ENCODE data around the gene MRPL3.
"Not testable (repeated sequence)": the region's sequence is repeated elsewhere in the genome, so short reads cannot be mapped to it uniquely, and the experiment has no call there.

Gene MRPL3

GRCh38 chr3:131501949-131502348 is 822 bp downstream of the MRPL3 start:
- DNase-seq (ENCODE audit: low read depth in 3 of 3, low spot score in 1 of 3) = no peak

- DNase-seq (ENCODE audit: low read depth in 3 of 3, low spot score in 1 of 3) = no peak
These were observed 8.1 kb downstream of the MRPL3 start for GRCh38 chr3:131494706-131495105.

DNA sequence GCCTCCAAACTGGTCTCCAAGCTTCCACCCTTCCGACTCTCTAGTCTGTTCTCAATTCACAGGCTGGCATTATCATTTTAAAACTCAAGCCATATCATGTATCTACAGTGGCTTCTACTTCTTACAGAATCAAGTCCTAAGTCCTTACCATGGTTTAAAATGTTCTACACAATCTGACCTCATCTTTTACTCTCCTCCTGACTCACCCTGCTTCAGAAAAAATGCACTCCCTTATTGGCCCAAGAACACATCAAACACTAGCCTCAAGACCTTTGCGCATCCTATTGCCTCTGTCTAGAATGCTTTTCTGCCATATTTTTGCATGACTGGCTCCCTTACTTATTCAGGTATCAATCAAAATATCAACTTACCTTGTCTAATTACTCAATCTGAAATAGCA is 11.0 kb downstream of the MRPL3 start:
- no peak for DNase-seq (ENCODE audit: low read depth in 3 of 3, low spot score in 1 of 3)

DNA sequence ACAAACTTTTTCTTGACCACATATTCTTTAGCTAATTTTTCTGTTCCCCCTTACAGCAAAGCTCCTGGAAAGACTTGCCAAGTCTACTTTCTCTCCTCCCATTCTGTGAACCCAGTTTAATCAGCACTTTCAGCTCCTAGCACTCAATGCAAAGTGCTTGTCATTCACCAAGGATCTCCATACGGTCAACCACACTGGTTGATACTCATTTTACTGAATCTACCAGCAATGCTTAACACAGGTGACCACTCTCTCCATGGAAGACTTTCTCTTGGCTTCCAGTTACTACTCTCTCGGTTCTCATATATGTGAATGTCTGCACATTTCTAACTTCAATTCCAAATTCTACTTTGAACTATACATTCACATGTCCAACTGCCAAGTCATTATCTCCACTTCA is 11.7 kb downstream of the MRPL3 start:
- no peak for DNase-seq (ENCODE audit: low read depth in 3 of 3, low spot score in 1 of 3)

GRCh38 chr3:131486545-131486944 is 16.2 kb downstream of the MRPL3 start:
- not testable (repeated sequence) for DNase-seq (ENCODE audit: low read depth in 3 of 3, low spot score in 1 of 3)

GRCh38 chr3:131485119-131485518 is 17.7 kb downstream of the MRPL3 start:
- DNase-seq (ENCODE audit: low read depth in 3 of 3, low spot score in 1 of 3) = no peak

GRCh38 chr3:131484496-131485111 is 18.2 kb downstream of the MRPL3 start:
- DNase-seq (ENCODE audit: low read depth in 3 of 3, low spot score in 1 of 3) = no peak

DNA sequence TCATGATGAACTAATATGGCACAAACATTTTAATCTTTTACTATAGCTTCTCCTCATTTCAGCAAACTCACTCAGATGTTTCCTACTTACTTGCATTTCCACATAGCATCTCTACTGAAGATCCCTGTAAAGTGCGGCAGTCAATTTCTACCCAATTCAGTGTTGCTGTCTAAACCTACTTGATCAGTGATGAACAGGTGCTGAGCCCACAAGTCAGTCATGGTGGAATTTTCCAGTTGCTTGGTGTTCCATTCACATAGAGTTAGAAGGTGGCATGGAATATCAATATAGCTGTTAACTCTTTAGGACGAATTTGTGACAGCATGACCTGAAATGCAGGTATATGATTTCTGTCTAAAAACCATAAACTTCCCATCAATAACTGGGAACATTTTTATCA is 22.7 kb downstream of the MRPL3 start:
- no peak for DNase-seq (ENCODE audit: low read depth in 3 of 3, low spot score in 1 of 3)

GRCh38 chr3:131477813-131478212 is 25.0 kb downstream of the MRPL3 start:
- DNase-seq (ENCODE audit: low read depth in 3 of 3, low spot score in 1 of 3) = no peak

GRCh38 chr3:131474115-131474514 is 28.7 kb downstream of the MRPL3 start:
- DNase-seq (ENCODE audit: low read depth in 3 of 3, low spot score in 1 of 3) = no peak

GRCh38 chr3:131470377-131470776 is 32.4 kb downstream of the MRPL3 start:
- no peak for DNase-seq (ENCODE audit: low read depth in 3 of 3, low spot score in 1 of 3)

DNA sequence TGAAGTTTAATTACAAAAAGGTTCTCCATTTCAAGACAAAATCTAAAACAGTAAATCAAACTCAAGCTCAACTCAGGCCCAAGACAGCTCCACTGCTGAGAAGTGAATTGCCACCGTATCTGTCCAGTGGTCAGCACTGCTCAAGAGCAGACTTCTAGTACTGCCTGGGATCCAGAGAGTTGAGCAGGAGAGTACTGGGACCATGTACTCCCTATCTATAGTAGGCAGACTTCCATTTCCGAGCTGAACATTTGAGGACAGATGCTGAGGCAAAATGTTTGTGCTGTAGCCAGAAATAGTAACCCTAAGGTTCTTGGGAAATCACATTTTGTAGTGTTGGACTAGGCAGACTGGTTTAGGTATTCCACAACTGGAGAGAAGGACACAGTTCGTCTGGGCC is 44.1 kb downstream of the MRPL3 start:
- no peak for DNase-seq (ENCODE audit: low read depth in 3 of 3, low spot score in 1 of 3)

GRCh38 chr3:131457220-131457619 is 45.6 kb downstream of the MRPL3 start:
- DNase-seq (ENCODE audit: low read depth in 3 of 3, low spot score in 1 of 3) = no peak

DNA sequence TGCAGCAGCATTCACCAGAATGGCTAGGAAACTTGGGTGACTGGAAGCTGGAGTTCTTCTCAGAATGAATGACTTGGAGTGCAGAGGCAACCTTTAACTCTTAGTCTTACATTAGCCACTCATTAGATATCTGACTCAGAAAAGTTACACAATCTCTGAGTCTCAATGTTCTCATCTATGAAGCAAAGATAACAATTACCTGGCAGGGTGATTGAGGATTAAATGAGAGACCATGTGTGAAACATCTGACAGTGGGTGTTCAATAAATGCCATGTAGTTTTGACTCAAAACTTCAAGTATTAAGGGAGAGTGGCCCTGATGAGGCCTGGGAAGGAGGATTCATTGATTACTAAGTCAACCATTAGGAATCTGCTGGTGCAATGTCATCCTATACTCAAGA is 48.3 kb downstream of the MRPL3 start:
- no peak for DNase-seq (ENCODE audit: low read depth in 3 of 3, low spot score in 1 of 3)

GRCh38 chr3:131453533-131453932 is 49.2 kb downstream of the MRPL3 start:
- DNase-seq (ENCODE audit: low read depth in 3 of 3, low spot score in 1 of 3) = no peak

GRCh38 chr3:131447349-131447748 is 55.4 kb downstream of the MRPL3 start:
- DNase-seq (ENCODE audit: low read depth in 3 of 3, low spot score in 1 of 3) = no peak

GRCh38 chr3:131444180-131444579 is 58.6 kb downstream of the MRPL3 start:
- no peak for DNase-seq (ENCODE audit: low read depth in 3 of 3, low spot score in 1 of 3)

- no peak for DNase-seq (ENCODE audit: low read depth in 3 of 3, low spot score in 1 of 3)
These were observed 63.7 kb downstream of the MRPL3 start for GRCh38 chr3:131439084-131439483.

GRCh38 chr3:131435000-131435399 is 67.8 kb downstream of the MRPL3 start:
- no peak for DNase-seq (ENCODE audit: low read depth in 3 of 3, low spot score in 1 of 3)

DNA sequence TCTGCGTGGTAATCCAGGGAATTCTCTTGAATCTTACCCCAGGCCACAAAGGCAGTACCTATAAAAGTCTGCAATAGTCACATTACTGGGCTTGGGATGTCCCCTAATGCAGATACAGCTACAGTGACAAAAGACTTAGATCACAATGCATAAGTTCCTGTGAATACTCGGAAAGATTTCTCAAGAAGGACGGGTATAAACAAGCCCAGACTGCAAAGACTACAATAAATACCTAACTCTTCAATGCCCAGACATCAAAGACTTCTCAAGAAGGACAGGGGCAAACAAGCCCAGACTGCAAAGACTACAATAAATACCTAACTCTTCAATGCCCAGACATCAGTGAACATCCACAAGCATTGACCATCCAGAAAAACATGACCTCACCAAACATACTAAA is 70.3 kb downstream of the MRPL3 start:
- DNase-seq (ENCODE audit: low read depth in 3 of 3, low spot score in 1 of 3) = no peak

DNA sequence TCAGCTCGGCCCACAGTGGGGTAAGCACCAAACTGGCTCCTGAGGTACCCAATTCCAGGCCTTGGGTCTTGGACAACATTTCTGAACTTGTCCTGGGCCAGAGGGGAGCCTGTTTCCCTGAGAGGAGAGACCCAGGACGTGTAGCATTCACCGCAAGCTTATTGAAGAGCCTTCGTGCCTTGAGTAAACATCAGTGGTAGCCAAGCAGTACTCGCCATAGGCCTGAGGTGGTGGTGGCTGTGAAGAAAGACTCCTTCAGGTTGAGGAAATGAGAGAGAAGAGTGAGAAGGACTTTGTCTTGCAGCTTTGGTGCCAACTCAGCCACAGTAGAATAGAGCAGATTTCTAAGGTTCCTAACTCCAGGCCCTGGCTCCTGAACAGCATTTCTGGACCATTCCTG is 71.0 kb downstream of the MRPL3 start:
- DNase-seq (ENCODE audit: low read depth in 3 of 3, low spot score in 1 of 3) = no peak

- no peak for DNase-seq (ENCODE audit: low read depth in 3 of 3, low spot score in 1 of 3)
These were observed 75.5 kb downstream of the MRPL3 start for GRCh38 chr3:131427226-131427625.

DNA sequence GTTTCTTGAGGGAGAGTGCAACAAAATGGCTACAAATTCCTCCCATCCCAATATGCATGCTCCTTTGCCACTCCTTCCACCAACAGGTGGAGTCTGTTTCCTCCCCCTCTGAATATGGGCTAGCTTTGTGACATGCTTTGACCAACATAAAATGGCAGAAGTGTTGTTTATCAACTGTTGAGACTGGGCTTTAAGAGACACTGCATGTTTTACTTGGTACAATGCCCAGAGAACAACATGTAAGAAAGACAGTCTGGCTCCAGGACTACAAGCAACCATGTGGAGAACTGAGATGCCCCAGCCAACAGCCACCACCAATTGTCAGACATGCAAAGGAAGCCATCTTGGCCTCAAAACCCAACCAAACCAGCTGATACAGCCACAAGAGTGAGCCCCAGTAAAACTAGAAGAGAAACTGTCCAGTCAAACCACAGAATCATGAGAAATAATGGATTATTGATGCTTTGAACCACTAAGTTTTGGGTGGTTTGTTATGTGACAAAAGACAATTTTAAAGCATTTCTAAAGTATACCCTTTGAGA is 80.7 kb downstream of the MRPL3 start:
- DNase-seq (ENCODE audit: low read depth in 3 of 3, low spot score in 1 of 3) = no peak
